Uterus (tissue), 4 donors: Measurements from ENCODE around the gene ZNF532. TPM values are rescaled to one million over a fixed set of nuclear protein-coding genes. Genes with fewer than 3 reads are reported as not detected.

Experiments used
- DNase-seq, 2 donors: peaks; one replicate each; pipeline ENCODE4 v3.0.0-alpha.2; 2019 to 2020
- H3K27ac ChIP-seq, 2 donors: fragments of 200-600 bp; sonication (generic); 1 replicate in 1 of 2; 2 replicates in 1 of 2; pipeline ENCODE4 v1.5.1; 2016 to 2018
- H3K27me3 ChIP-seq, 2 donors: fragments of 200-600 bp; sonication (generic); one replicate each; pipeline ENCODE4 v1.5.1; 2018 to 2019; ENCODE audit warnings: control low read depth in 1 of 2
- H3K36me3 ChIP-seq, 2 donors: fragments of 200-600 bp; sonication (generic); one replicate each; pipeline ENCODE4 v1.5.1; 2019; ENCODE audit warnings: control low read depth in 1 of 2
- H3K4me1 ChIP-seq, 2 donors: fragments of 200-600 bp; sonication (generic); one replicate each; pipeline ENCODE4 v1.5.1; 2018 to 2019; ENCODE audit warnings: control low read depth in 1 of 2
- H3K4me3 ChIP-seq, 2 donors: fragments of 200-600 bp; sonication (generic); 1 replicate in 1 of 2; 2 replicates in 1 of 2; pipeline ENCODE4 v1.5.1; 2018 to 2019; ENCODE audit warnings: mild to moderate bottlenecking in 1 of 2
- H3K9me3 ChIP-seq, 2 donors: fragments of 200-600 bp; sonication (generic); one replicate each; pipeline ENCODE4 v1.5.1; 2019; ENCODE audit warnings: control low read depth in 1 of 2
- CTCF ChIP-seq, 4 experiments: fragments of 200-600 bp in 2 of 4; fragments of 450-650 bp in 2 of 4; sonication (generic) in 2 of 4; IDR thresholded peaks; one replicate each; pipeline ENCODE4 v1.5.1; 2016 to 2019; ENCODE audit warnings: antibody characterized with exemption in 4 of 4, mild to moderate bottlenecking in 2 of 4, moderate library complexity in 1 of 4
- POLR2A ChIP-seq, 2 donors: fragments of 450-650 bp; IDR thresholded peaks; one replicate each; pipeline ENCODE4 v1.6.1; 2016; ENCODE audit warnings: antibody characterized with exemption in 2 of 2, mild to moderate bottlenecking in 1 of 2, moderate library complexity in 1 of 2
- intact Hi-C: fragments of 100-400 bp; cut with DNase I; formaldehyde crosslinking; loops from one replicate; pipeline ENCODE4 v1.15.1; 2023; ENCODE audit warnings: low total_unique reads
- total RNA-seq, 4 donors: library from RNA; depleted of rRNA in 3 of 4; stranded (reverse); fragments of >200 nt in 3 of 4; gene quantifications; one replicate each; pipeline versions ENCODE4 v1.1.0 to v1.2.4, GENCODE V29; 2014 to 2023
- donor health status: DM: yes; HTN: yes; CAD: no.

The ZNF532 gene
- total RNA-seq, 4 donors from 2014 or later = 32.4 to 174 (median 127) TPM

- Histone ChIP-seq H3K9me3 (no peaks in the 10 kb centered on the region), H3K27ac (no peak overlapping the region), H3K36me3 (no peaks in the 10 kb centered on the region)
Observed at GRCh38 chr18:58901143-58901542, 36.5 kb downstream of the ZNF532 start.

GRCh38 chr18:58901783-58902182 lies 37.1 kb downstream of the ZNF532 start:
- Histone ChIP-seq H3K4me3 (no peak overlapping the region), H3K36me3 (no peaks in the 10 kb centered on the region), H3K4me1 (no peaks in the 10 kb centered on the region), H3K9me3 (no peaks in the 10 kb centered on the region), H3K27me3 (no peaks in the 10 kb centered on the region), H3K27ac (no peak overlapping the region)
- TF ChIP-seq CTCF (IDR thresholded peaks at IDR 0.05) = no peak
- TF ChIP-seq POLR2A (IDR thresholded peaks at IDR 0.05) = no peak
- intact Hi-C loops = no loop called here
- no peak for DNase-seq

More at GRCh38 chr18:58901143-58901542, 36.5 kb downstream of the ZNF532 start:
- no peaks in the 10 kb centered on the region for H3K27me3 ChIP-seq
- intact Hi-C loops = no loop called here
- H3K4me1 ChIP-seq = no peaks in the 10 kb centered on the region
- DNase-seq = no peak
- no peak for TF ChIP-seq POLR2A (IDR thresholded peaks at IDR 0.05)
- TF ChIP-seq CTCF (IDR thresholded peaks at IDR 0.05) = no peak
- no peak overlapping the region for H3K4me3 ChIP-seq

- no peaks in the 10 kb centered on the region for H3K36me3 ChIP-seq
- no peak for TF ChIP-seq CTCF (IDR thresholded peaks at IDR 0.05)
- no peak for TF ChIP-seq POLR2A (IDR thresholded peaks at IDR 0.05)
- no peak overlapping the region for H3K27ac ChIP-seq
- no peaks in the 10 kb centered on the region for H3K4me1 ChIP-seq
- intact Hi-C loops = no loop called here
- DNase-seq = no peak
- no peaks in the 10 kb centered on the region for H3K9me3 ChIP-seq
- H3K27me3 ChIP-seq = no peaks in the 10 kb centered on the region
- no peak overlapping the region for H3K4me3 ChIP-seq
Observed at GRCh38 chr18:58902961-58903360, 38.3 kb downstream of the ZNF532 start.

- TF ChIP-seq POLR2A (IDR thresholded peaks at IDR 0.05) (no peak), CTCF (IDR thresholded peaks at IDR 0.05) (no peak)
- H3K27ac ChIP-seq = no peak overlapping the region
- intact Hi-C loops = no loop called here
Observed at GRCh38 chr18:58903533-58903932, 38.9 kb downstream of the ZNF532 start.

GRCh38 chr18:58905777-58906428 lies 41.2 kb downstream of the ZNF532 start:
- DNase-seq = no peak
- Histone ChIP-seq H3K4me1 (peaks cover 0 to 8% of the 10 kb centered on the region in 2 donors), H3K4me3 (no peak overlapping the region), H3K9me3 (no peaks in the 10 kb centered on the region), H3K27me3 (no peaks in the 10 kb centered on the region), H3K27ac (no peak overlapping the region), H3K36me3 (no peaks in the 10 kb centered on the region)
- no peak for TF ChIP-seq CTCF (IDR thresholded peaks at IDR 0.05)
- TF ChIP-seq POLR2A (IDR thresholded peaks at IDR 0.05) = no peak
- intact Hi-C loops = no loop called here

More at GRCh38 chr18:58903533-58903932, 38.9 kb downstream of the ZNF532 start:
- H3K36me3 ChIP-seq = no peaks in the 10 kb centered on the region
- no peak overlapping the region for H3K4me3 ChIP-seq
- H3K4me1 ChIP-seq = no peaks in the 10 kb centered on the region
- no peaks in the 10 kb centered on the region for H3K27me3 ChIP-seq
- H3K9me3 ChIP-seq = no peaks in the 10 kb centered on the region
- no peak for DNase-seq
